K562 treated with DMSO at 1 percent for 4 hours (cell line): ENCODE results near the gene PIR. TPM values are rescaled to one million over a fixed set of nuclear protein-coding genes. Genes with fewer than 3 reads are reported as not detected.

ENCODE experiments used
- total RNA-seq: library from RNA; unstranded; fragments of 300-600 nt; gene quantifications from 2 replicates; pipeline ENCODE4 v1.2.3, GENCODE V29; 2022; ENCODE audit not compliant: insufficient read depth

PIR gene
- 6.5 and 6.9 TPM in 2 replicates for total RNA-seq

DNA sequence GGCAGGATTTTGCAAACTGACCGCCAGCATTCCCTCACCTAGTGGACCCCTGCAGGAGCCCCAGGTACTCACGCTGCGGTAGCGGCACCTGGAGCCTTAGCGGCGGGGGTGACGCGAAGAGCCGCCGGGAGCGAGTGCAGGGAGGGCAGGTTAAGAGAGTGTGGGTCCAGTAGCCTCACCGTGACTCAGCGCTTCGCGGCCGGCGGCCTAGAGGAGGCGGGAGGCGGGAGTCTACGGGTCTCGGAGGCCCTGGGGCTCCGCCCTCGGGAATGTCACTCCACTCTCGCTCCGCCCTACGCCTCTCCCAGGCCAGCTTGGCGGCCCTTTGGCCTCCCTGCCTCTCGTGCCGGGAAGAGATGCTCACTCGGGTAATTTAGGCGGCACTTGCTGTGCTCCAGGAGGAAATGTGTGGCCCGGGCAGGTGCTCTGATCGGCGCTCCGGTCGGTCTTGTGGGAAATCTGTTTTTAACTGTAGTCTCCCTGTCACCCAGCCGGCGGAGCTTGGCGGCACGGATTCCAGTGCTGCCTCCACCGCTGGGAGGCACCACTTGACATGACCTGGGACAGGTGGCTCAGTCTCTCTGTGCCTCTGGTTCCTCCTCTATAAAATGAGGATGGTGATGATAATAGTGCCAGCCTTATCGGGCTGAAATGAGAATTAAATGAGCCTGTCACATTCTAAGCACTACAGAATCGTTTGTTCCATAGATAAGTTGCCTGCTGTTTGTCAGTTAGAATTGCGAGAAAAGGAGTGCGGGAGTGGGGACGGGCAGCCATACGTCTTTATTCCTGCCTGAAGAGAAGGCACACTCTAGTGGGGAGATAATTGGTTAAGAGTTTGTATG lies at the start of gene PIR:
PIR (minus strand) TSS at position 216 of the 845 bp plus-strand sequence. CDS start 2,076 bp downstream, outside the sequence.

DNA sequence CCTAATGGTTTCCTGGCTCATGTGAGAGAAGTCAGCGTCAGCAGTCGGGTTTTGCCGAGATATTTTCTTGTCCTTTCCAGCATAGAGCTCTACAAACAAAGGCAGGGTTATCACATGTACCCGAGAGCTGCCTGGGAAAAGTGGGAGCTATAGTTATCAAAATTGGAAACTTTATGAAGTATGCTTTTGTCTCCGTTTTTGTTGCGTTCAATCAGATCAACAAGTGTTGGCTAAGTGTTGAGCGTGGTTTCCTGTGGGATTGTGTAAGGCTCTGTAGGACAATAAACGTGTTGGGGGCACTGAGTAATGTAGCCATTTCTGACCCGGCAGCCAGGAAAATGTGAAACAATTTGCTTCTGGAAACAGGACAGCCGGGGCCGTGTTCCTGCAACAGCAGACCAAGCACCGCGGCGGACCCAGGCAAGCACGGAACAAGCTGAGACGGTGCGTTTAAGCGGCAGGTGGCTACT lies 7.4 kb upstream of the PIR start, which contains the start of gene BMX:
BMX (plus strand) TSS at position 311 of the 470 bp plus-strand sequence. CDS start 7,547 bp downstream, outside the sequence.

DNA sequence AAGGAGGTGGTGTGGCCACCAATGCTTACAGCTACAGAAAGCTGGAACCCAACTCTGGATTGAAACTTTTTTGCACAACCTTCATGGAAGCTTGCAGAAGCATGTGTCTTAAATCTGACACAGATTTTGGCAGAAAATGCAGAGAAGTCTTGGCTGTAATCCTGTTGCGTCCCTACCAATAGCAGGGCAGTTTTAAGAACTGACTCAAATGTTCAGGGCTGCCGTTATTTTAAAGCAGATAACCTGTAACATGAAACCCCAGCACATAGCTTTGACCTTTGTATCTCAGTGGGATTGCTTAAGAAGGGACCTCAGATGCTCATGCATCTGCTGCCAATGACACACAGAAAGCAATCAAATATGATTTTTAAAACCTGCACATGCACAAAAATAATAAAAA lies 108.8 kb downstream of the PIR start, which contains the start of gene VEGFD:
VEGFD (minus strand) TSS at position 110 of the 400 bp plus-strand sequence. CDS start 467 bp downstream, outside the sequence.

DNA sequence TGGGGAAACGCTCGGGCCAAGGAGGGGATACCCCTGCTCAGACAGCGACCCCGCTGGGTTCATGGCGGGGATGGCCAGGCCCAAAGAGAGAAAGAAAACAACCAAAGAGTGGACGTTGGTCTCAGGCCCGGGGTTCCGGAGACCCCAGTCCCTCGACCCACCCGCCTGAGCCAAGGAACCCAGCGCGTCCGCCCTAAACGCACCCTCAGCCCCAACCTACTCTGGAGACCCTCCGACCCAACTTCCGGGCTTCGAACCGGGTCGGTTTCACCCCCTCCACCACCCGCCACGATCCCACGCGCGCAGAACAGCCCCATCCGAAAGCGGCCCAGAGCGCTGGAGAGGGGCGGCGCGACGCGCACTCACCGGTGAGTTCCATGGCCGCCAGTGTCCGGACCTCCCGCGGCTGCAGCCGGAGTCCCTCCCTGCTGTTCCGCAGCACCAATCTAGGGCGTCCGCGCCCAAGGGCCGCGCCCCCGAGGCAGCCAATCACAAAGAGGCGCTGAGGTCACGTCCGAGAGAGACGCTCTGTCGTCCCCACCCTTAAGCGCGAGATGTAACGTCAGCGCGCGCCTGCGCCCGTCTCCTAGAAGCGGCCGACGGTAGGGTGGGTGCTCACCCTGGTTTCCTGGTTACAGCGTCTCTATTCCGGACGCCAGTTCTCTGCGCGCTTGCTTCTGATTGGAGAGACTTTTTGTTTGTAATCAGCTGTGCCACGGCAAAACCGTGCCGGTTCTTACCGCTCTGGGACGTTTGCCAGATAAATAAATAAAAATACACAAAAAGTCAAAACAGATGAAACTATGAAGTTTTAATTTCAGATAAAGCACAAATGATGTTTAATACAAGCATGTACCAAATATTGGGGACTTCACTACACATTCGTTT lies 157.8 kb downstream of the PIR start, which contains the start of gene PIGA:
PIGA (minus strand) TSS at position 389 of the 888 bp plus-strand sequence. CDS start 3,593 bp downstream, outside the sequence.

Other genes starting within 250 kb of the PIR start
- gene ASB9, start 223.2 kb downstream of the PIR start, total RNA-seq: not detected in 2 replicates
- gene ASB11, start 177.7 kb downstream of the PIR start, total RNA-seq: not detected in 2 replicates
- 9.4 and 9.9 TPM in 2 replicates for gene PIGA, start 157.8 kb downstream of the PIR start, total RNA-seq
- gene VEGFD, start 108.9 kb downstream of the PIR start, total RNA-seq: not detected in 2 replicates
- 0.49 TPM in 1 of 2 replicates, not detected in the other for gene BMX, start 7.5 kb upstream of the PIR start, total RNA-seq
- not detected in 2 replicates for gene ACE2, start 107.6 kb upstream of the PIR start, total RNA-seq
- not detected in 2 replicates for gene CLTRN, start 171.5 kb upstream of the PIR start, total RNA-seq
- gene CA5B, start 244.9 kb upstream of the PIR start, total RNA-seq: 1.0 and 1.1 TPM in 2 replicates